Stimulated activated memory B cell treated with anti-CD40 and anti-IgM and Interleukin-4, amounts not matched to agents 10 μg/mL and 1 μg/mL and 100 μg/mL, for 72 hours (primary cell): Measurements from ENCODE around the gene ZNF581.

Experiments
- ATAC-seq: fragments of 150-1000 bp; cut with Tn5 transposase; 2 replicates; pipeline ENCODE4 v1.10.0; 2021
- H3K27ac Mint-ChIP-seq: one replicate; pipeline ENCODE4 v1.8.0; 2022; ENCODE audit warnings: mild to moderate bottlenecking, mixed read lengths
- H3K27me3 Mint-ChIP-seq: one replicate; pipeline ENCODE4 v1.8.0; 2022; ENCODE audit warnings: mixed read lengths
- H3K36me3 Mint-ChIP-seq: one replicate; pipeline ENCODE4 v1.8.0; 2022; ENCODE audit warnings: mixed read lengths
- H3K4me1 Mint-ChIP-seq: one replicate; pipeline ENCODE4 v1.8.0; 2022; ENCODE audit warnings: mixed read lengths
- H3K4me3 Mint-ChIP-seq: one replicate; pipeline ENCODE4 v1.8.0; 2022; ENCODE audit warnings: mild to moderate bottlenecking, moderate library complexity, mixed read lengths
- H3K9me3 Mint-ChIP-seq: one replicate; pipeline ENCODE4 v1.8.0; 2022; ENCODE audit warnings: mixed read lengths

ZNF581 gene

DNA sequence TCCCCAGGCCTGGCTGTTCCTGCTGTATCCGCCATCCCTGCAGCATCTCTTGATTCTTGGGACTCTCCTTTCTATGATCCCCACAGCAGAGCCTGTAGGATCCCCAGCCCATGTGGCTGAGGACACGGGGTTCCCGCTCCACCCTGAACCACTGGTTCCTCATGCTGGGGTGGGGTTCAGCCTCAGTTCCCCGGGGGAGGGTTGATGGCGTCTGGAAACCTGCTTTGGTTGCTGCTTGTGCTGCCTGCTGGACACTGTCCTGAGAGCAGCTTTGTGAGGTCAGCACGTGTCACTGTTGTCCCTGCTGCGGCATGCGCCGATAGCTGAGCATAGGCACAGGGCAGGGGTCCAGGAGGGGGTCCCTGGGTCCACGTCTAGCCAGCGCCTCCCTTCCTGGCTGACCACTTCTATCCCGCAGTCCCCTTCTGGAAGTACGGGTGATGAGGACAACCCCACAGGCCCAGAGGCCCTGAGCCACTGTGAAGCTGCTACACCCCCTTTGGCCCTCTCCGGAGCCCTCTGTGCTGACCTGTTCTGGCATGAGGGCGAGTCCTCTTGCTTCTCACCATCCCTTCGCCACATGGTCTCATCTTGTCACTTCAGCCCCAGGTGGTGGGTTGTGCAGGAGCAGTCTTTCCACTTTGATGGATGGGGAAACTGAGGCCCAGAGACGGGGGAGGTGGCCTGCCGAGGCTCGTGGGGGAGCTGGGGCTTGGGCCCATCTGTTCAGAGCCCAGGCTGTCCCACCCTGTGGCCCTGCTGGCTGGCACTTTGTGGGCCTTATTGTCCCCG lies 37.1 kb downstream of the ZNF581 start:
- Mint-ChIP-seq H3K27ac (no peak overlapping the region), H3K27me3 (no peaks in the 10 kb centered on the region), H3K36me3 (peaks cover 56% of the 10 kb centered on the region), H3K4me3 (peak overlapping the region; percentile 22), H3K4me1 (peaks cover 65% of the 10 kb centered on the region), H3K9me3 (no peaks in the 10 kb centered on the region)
- no peak for ATAC-seq

- ATAC-seq, result no peak
- Mint-ChIP-seq H3K36me3 (peaks cover 62% of the 10 kb centered on the region), H3K4me3 (no peak overlapping the region), H3K27ac (no peak overlapping the region), H3K27me3 (no peaks in the 10 kb centered on the region), H3K9me3 (no peaks in the 10 kb centered on the region), H3K4me1 (peaks cover 67% of the 10 kb centered on the region)
These were observed 38.0 kb downstream of the ZNF581 start for GRCh38 chr19:55681131-55682092.

DNA sequence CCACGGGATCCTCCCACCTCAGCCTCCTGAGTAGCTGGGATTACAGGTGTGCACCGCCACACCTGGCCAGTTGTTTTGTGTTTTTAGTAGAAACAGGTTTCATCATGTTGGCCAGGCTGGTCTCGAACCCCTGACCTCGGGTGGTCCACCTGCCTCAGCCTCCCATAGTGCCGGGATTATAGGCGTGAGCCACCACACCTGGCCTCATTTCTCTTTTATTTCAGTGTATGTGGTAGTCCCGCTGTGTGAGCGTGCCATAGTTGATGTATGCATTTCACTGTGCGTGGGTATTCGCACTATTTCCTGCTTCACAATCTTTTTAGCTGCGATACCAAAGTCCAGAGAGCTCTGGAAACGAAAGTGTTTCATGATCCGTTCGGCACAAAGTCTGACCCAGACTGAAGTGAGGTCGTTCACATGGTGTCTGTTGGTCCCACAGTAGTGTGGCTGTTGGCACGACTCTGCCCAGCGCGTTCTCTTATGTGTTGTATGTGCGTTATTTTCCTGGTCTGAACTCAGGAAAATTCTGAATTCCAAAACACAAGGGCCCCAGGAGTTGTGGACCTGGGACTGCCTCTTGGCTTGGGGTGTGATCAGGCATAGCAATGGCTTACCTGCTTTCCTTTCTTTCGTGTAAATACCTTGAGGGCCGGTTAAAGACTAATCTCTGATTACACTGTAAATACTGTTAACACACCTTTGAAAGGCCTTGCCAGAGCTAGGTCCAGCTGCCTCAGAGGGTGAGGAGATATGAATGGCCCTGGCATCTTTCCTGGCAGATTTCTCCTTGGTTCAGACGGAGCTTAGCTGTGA lies 40.2 kb downstream of the ZNF581 start:
- Mint-ChIP-seq H3K9me3 (no peaks in the 10 kb centered on the region), H3K36me3 (peaks cover 60% of the 10 kb centered on the region), H3K27ac (no peak overlapping the region), H3K4me3 (no peak overlapping the region), H3K27me3 (no peaks in the 10 kb centered on the region), H3K4me1 (peaks cover 67% of the 10 kb centered on the region)
- ATAC-seq, result no peak

- peaks cover 65% of the 10 kb centered on the region for H3K4me1 Mint-ChIP-seq
- H3K36me3 Mint-ChIP-seq, result peaks cover 58% of the 10 kb centered on the region
- no peak for ATAC-seq
- no peaks in the 10 kb centered on the region for H3K27me3 Mint-ChIP-seq
- H3K27ac Mint-ChIP-seq, result no peak overlapping the region
- H3K4me3 Mint-ChIP-seq, result no peak overlapping the region
- H3K9me3 Mint-ChIP-seq, result no peaks in the 10 kb centered on the region
These were observed 41.7 kb downstream of the ZNF581 start for GRCh38 chr19:55684946-55685681.

- no peak for ATAC-seq
These were observed 42.3 kb downstream of the ZNF581 start for GRCh38 chr19:55685776-55686175.

DNA sequence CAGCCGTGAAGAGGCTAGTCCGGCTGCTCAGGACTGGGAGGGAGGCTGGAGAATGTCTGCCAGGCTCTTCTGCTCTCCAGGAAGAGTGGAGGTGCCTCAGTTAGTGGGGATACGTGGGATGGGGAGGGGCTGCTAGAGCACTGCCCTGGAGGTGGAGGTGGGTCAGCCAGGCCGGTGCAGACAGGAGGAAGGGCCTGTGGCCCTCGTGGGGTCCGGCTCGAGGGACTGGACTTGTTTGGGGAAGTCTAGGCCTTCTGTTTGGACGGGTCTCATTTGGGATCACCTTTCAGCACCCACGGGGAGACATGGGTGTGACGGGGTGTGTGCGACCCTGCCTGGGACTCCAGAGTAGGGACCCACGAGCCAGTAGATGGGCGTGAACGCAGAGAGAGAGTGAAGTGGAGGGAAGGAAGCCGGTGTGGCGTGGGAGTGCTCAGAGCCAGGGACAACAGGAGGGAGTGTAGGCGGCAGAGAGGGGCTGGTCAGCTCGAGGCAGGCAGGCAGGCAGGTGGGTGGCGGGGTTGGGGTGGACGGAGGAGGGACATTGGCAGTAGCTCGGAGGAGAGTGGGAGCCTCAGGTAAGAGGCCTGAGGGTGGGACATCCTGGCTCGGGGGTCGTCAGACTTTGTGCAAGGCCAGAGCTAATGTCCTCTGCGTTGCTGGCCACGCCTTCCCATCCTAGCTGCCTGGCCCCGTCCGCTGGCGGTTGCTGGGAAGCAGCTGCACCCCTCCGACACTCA lies 43.0 kb downstream of the ZNF581 start:
- H3K9me3 Mint-ChIP-seq, result no peaks in the 10 kb centered on the region
- H3K27ac Mint-ChIP-seq, result peak overlapping the region; percentile 31
- H3K27me3 Mint-ChIP-seq, result no peaks in the 10 kb centered on the region
- no peak for ATAC-seq
- peaks cover 62% of the 10 kb centered on the region for H3K36me3 Mint-ChIP-seq
- no peak overlapping the region for H3K4me3 Mint-ChIP-seq
- H3K4me1 Mint-ChIP-seq, result peaks cover 56% of the 10 kb centered on the region

More at GRCh38 chr19:55685776-55686175, 42.3 kb downstream of the ZNF581 start:
- H3K27ac Mint-ChIP-seq, result peak overlapping the region; percentile 31
- H3K27me3 Mint-ChIP-seq, result no peaks in the 10 kb centered on the region
- no peaks in the 10 kb centered on the region for H3K9me3 Mint-ChIP-seq
- peaks cover 58% of the 10 kb centered on the region for H3K4me1 Mint-ChIP-seq
- H3K36me3 Mint-ChIP-seq, result peaks cover 58% of the 10 kb centered on the region
- H3K4me3 Mint-ChIP-seq, result no peak overlapping the region

GRCh38 chr19:55687281-55688201 lies 44.1 kb downstream of the ZNF581 start:
- H3K4me1 Mint-ChIP-seq, result peaks cover 56% of the 10 kb centered on the region
- peaks cover 62% of the 10 kb centered on the region for H3K36me3 Mint-ChIP-seq
- no peaks in the 10 kb centered on the region for H3K9me3 Mint-ChIP-seq
- ATAC-seq, result no peak
- peak overlapping the region; percentile 73 for H3K27ac Mint-ChIP-seq
- H3K27me3 Mint-ChIP-seq, result no peaks in the 10 kb centered on the region
- H3K4me3 Mint-ChIP-seq, result no peak overlapping the region

- Mint-ChIP-seq H3K27me3 (no peaks in the 10 kb centered on the region), H3K9me3 (no peaks in the 10 kb centered on the region), H3K4me3 (no peak overlapping the region), H3K36me3 (peaks cover 63% of the 10 kb centered on the region), H3K4me1 (peaks cover 56% of the 10 kb centered on the region), H3K27ac (peak overlapping the region; percentile 73)
- ATAC-seq, result no peak
These were observed 45.2 kb downstream of the ZNF581 start for GRCh38 chr19:55688422-55689218.

DNA sequence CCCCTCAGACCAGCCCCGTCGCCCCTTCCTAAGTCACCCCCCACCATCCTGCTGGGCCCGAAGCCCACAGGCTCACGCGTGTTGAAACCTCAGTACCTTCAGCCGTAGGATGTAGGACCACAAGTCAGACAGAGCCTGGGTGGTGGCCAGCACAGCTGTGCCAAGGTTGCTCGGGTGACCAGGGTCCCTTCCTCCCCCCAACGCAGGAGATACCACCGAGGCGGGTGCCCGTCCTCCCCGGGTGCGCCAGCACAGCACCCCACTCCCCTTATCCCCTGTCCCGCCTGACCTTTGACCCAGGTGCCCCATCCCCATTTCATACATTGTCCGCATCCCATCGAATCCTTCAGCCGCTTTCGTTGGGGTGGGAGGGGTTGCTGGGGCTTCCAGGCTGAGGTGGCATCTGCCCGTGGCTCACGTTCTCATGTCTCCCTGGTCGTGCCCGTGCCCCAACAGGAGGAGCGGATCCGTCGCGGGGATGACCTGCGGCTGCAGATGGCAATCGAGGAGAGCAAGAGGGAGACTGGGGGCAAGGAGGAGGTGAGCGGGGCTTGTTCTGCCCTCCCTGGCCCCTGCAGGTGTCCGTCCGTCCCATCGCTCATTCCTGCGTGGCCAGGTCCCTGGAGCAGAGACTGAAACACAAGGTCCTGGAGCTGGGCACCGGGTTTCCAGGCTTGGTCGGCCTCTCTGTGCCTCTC lies 46.1 kb downstream of the ZNF581 start:
- H3K27ac Mint-ChIP-seq, result peak overlapping the region; percentile 73
- no peak overlapping the region for H3K4me3 Mint-ChIP-seq
- no peaks in the 10 kb centered on the region for H3K9me3 Mint-ChIP-seq
- ATAC-seq, result no peak
- no peaks in the 10 kb centered on the region for H3K27me3 Mint-ChIP-seq
- peaks cover 64% of the 10 kb centered on the region for H3K36me3 Mint-ChIP-seq
- peaks cover 54% of the 10 kb centered on the region for H3K4me1 Mint-ChIP-seq

DNA sequence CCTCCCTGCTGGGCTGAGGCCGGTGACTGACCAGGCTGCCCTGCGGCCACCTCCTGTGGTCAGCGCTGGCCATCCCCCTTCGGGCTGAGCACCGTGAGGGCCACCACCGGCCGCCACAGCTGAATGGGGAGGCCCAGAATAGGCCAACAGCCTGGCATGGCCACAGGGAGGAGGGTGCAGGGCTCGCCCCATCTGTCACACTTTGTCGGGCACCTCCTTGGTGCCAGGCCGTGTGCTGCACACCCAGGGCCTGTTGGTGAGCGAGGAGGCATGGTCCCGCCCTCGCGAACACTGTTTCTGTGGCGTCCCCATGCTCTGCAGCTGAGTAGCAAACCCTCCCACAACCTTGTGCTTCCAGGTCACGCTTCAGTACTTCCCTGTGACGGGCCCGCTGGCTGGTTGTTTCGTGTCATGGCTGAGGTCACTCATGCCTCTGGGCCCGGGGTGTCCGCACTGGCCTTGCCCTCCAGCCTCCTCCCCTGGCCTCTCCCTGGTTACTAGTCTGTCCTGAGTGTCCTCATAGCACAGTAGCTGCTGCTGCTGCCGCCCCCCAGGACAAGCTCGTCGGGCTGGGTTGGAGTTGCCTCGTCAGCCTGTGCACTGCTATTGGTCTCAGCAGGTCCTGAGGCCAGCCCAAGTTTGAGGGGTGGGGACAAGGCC lies 46.8 kb downstream of the ZNF581 start:
- Mint-ChIP-seq H3K4me1 (peaks cover 47% of the 10 kb centered on the region), H3K4me3 (no peak overlapping the region), H3K9me3 (no peaks in the 10 kb centered on the region), H3K27ac (no peak overlapping the region), H3K27me3 (no peaks in the 10 kb centered on the region), H3K36me3 (peaks cover 62% of the 10 kb centered on the region)
- no peak for ATAC-seq

DNA sequence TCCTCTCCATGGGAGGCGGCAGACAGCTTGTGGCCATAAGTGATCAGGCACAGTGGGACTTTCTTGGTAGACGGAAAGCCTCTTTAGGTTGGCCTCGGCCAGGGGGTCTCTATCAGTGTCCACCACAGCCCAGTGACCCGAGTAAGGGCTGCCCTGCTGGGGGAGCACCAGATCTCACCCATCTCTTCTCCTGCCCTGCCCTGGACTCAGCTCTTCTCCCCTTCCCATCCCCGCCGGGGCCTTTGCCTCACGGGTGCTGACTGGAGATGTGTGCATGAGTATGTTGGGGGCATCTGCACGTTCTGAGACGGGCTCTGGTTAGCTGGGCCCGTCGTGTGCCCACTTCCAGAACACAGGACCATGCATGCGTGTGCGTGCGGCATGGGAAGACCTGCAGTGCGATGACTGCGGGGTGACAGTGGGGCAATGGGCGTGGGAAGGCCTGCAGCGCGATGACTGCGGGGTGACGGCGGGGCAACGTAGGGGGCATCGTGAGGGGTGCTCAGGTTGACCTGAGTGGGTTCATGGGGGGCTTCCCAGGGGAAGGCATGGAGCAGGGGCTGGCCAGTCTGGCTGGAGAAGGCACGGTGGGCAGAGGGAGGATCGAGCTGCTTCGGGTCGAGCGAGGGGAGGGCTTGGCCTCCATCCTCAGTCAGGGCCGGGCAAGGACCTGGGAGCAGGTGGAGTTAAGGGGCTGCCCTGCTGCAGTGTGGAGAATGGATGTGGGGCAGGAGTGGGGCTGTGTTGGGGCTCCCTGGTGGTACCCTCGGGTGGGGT lies 47.5 kb downstream of the ZNF581 start:
- H3K4me1 Mint-ChIP-seq, result peaks cover 40% of the 10 kb centered on the region
- no peak for ATAC-seq
- no peaks in the 10 kb centered on the region for H3K27me3 Mint-ChIP-seq
- no peaks in the 10 kb centered on the region for H3K9me3 Mint-ChIP-seq
- no peak overlapping the region for H3K27ac Mint-ChIP-seq
- H3K36me3 Mint-ChIP-seq, result peaks cover 62% of the 10 kb centered on the region
- H3K4me3 Mint-ChIP-seq, result no peak overlapping the region
